Ureter (tissue), 1 donor: Measurements from ENCODE around the gene CMIP. TPM values are rescaled to one million over a fixed set of nuclear protein-coding genes. Genes with fewer than 3 reads are reported as not detected.

Source experiments
- DNase-seq: peaks from one replicate; pipeline ENCODE4 v3.0.0-alpha.2; 2020; ENCODE audit warnings: low spot score
- total RNA-seq: library from RNA; stranded (reverse); gene quantifications from one replicate; pipeline ENCODE4 v1.2.4, GENCODE V29; 2023
- donor health status: DM: yes; HTN: yes; CAD: no.

The CMIP gene
- total RNA-seq, 1 donor from 2014 or later: 98.0 TPM

- DNase-seq: peak; percentile 77
Measured at GRCh38 chr16:81745704-81746558, 301.3 kb downstream of the CMIP start.

GRCh38 chr16:81746566-81746965 is 302.0 kb downstream of the CMIP start:
- DNase-seq: no peak

GRCh38 chr16:81748476-81749198 is 304.0 kb downstream of the CMIP start:
- no peak for DNase-seq

GRCh38 chr16:81752225-81752875 is 307.7 kb downstream of the CMIP start:
- peak; percentile 62 for DNase-seq

- no peak for DNase-seq
Measured at GRCh38 chr16:81752876-81753227, 308.2 kb downstream of the CMIP start.

- DNase-seq: no peak
Measured at GRCh38 chr16:81754858-81755257, 310.2 kb downstream of the CMIP start.

GRCh38 chr16:81755915-81756614 is 311.5 kb downstream of the CMIP start:
- no peak for DNase-seq

GRCh38 chr16:81756615-81757356 is 312.2 kb downstream of the CMIP start:
- DNase-seq: no peak

GRCh38 chr16:81758376-81758775 is 313.8 kb downstream of the CMIP start:
- no peak for DNase-seq

Other genes starting within 250 kb of the CMIP start
- 0.81 TPM for gene BCO1, start 206.1 kb upstream of the CMIP start, total RNA-seq
- gene GAN, start 129.8 kb upstream of the CMIP start, total RNA-seq: 16.9 TPM